Gastrocnemius medialis (tissue), 4 donors: Measurements from ENCODE around the gene ZDHHC18.
"Not testable (repeated sequence)": the region's sequence is repeated elsewhere in the genome, so short reads cannot be mapped to it uniquely, and the experiment has no call there.

Source experiments
- POLR2A ChIP-seq, 2 donors: fragments of 450-650 bp; IDR thresholded peaks; one replicate each; pipeline ENCODE4 v1.6.1; 2017; ENCODE audit warnings: antibody characterized with exemption in 2 of 2, mild to moderate bottlenecking in 2 of 2, moderate library complexity in 2 of 2
- TF ChIP-seq, protein P1 (sequence below), 5 experiments: fragments of 450-650 bp in 3 of 5; fragments of 200-600 bp in 2 of 5; sonication (generic) in 2 of 5; IDR thresholded peaks in 4 of 5; conservative IDR thresholded peaks in 1 of 5; 1 replicate in 4 of 5; 2 replicates in 1 of 5; pipeline ENCODE4 v1.5.1; 2016 to 2019; ENCODE audit warnings: antibody characterized with exemption in 5 of 5, mild to moderate bottlenecking in 3 of 5, moderate library complexity in 3 of 5

- TF ChIP-seq, protein P1, sequence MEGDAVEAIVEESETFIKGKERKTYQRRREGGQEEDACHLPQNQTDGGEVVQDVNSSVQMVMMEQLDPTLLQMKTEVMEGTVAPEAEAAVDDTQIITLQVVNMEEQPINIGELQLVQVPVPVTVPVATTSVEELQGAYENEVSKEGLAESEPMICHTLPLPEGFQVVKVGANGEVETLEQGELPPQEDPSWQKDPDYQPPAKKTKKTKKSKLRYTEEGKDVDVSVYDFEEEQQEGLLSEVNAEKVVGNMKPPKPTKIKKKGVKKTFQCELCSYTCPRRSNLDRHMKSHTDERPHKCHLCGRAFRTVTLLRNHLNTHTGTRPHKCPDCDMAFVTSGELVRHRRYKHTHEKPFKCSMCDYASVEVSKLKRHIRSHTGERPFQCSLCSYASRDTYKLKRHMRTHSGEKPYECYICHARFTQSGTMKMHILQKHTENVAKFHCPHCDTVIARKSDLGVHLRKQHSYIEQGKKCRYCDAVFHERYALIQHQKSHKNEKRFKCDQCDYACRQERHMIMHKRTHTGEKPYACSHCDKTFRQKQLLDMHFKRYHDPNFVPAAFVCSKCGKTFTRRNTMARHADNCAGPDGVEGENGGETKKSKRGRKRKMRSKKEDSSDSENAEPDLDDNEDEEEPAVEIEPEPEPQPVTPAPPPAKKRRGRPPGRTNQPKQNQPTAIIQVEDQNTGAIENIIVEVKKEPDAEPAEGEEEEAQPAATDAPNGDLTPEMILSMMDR (IDR thresholded peaks at IDR 0.05 in 4 of 5, conservative IDR thresholded peaks at IDR 0.05 in 1 of 5): not testable (repeated sequence)
- not testable (repeated sequence) for TF ChIP-seq POLR2A (IDR thresholded peaks at IDR 0.05)
These were observed 22.6 kb upstream of the ZDHHC18 start for GRCh38 chr1:26803932-26804331.
